Measurements from ENCODE around the gene GPR162.

GPR162 gene, protein sequence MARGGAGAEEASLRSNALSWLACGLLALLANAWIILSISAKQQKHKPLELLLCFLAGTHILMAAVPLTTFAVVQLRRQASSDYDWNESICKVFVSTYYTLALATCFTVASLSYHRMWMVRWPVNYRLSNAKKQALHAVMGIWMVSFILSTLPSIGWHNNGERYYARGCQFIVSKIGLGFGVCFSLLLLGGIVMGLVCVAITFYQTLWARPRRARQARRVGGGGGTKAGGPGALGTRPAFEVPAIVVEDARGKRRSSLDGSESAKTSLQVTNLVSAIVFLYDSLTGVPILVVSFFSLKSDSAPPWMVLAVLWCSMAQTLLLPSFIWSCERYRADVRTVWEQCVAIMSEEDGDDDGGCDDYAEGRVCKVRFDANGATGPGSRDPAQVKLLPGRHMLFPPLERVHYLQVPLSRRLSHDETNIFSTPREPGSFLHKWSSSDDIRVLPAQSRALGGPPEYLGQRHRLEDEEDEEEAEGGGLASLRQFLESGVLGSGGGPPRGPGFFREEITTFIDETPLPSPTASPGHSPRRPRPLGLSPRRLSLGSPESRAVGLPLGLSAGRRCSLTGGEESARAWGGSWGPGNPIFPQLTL

DNA sequence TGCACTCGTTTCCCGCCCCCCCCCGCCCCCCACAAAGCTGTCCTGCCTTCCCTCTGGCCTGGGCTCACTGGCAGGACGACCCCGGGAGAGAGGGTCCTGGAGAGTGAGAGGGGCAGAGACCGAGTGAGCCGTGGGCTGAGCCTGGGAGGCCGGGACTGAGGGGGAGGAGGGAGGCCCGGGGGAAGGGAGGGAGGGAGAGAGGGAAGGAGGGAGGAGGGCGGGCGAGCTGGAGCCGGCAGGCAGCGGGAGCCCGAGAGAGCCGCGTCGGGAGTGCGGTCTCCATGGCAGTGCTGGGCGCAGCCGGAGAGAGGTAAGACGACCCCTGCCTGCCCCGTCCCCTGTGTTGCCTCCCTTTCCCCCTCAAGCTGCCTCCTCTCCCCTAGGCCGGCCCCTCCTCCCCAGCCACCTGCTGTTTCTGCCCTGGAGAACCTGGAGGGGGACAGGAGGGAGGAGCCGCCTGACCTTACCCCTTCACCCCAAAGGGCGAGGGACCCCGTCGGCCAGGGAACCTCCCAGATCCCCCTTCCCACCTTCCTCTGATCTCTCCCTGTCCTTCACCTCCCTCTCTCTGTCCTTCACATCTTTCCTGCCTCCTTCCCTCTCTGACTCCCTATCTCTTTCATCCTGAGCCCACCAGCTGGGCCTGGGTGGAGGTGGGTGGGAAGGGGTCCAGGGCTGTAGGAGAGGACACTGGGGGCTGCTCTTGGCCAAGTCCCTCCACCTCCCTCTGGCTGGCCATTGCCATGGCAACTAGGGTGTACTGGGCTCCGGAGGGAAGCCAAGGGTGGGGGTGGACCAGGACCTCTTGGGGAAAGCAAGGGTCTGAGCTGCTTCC is at the start of gene GPR162:
GPR162 (plus strand) TSS at position 231 of the 835 bp plus-strand sequence. CDS start 2,078 bp downstream, outside the sequence.
- no peak for DNase-seq (ENCODE audit: low spot score)

DNA sequence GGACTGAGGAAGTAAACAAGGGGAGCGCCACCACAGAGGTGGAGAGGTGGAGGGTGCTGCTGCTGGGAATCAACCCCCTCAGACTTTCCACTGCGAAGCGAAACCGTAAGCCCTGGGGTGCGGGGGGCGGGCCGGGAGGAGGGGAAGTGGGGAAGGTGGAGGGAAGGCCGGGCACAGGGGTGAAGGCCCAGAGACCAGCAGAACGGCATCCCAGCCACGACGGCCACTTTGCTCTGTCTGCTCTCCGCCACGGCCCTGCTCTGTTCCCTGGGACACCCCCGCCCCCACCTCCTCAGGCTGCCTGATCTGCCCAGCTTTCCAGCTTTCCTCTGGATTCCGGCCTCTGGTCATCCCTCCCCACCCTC is 49.3 kb upstream of the GPR162 start, which contains the start of gene LAG3:
LAG3 (plus strand) TSS at position 190 of the 365 bp plus-strand sequence. CDS start 333 bp downstream, outside the sequence.
- no peak for DNase-seq (ENCODE audit: low spot score)

DNA sequence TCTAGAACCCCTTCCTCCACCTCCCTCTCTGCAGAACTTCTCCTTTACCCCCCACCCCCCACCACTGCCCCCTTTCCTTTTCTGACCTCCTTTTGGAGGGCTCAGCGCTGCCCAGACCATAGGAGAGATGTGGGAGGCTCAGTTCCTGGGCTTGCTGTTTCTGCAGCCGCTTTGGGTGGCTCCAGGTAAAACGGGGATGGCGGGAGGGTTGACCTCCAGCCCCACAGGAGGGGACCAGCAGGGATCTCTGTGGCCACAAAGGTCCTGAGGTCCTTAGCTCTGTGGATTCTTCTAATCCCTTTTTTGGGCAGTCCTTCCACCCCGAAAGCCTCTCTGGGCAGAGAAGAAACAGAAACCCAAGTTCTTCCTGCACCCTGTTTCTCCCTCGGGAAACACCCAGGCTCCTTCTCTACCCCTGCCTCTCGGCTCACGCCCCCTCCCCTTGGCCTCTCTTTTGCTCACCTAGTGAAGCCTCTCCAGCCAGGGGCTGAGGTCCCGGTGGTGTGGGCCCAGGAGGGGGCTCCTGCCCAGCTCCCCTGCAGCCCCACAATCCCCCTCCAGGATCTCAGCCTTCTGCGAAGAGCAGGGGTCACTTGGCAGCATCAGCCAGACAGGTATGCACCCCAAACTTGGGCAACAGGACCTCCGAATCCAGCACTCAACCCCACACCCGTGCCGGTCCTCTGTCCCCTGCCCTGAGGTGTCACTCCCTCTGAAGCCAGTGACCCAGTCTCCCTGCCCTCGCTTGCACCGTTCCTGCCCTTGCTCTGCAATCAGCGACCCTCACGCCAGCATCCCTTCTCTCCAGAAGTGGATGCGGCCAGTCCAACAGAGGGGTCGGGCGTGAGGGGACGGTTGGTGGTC is 48.7 kb upstream of the GPR162 start:
- DNase-seq (ENCODE audit: low spot score): no peak

DNA sequence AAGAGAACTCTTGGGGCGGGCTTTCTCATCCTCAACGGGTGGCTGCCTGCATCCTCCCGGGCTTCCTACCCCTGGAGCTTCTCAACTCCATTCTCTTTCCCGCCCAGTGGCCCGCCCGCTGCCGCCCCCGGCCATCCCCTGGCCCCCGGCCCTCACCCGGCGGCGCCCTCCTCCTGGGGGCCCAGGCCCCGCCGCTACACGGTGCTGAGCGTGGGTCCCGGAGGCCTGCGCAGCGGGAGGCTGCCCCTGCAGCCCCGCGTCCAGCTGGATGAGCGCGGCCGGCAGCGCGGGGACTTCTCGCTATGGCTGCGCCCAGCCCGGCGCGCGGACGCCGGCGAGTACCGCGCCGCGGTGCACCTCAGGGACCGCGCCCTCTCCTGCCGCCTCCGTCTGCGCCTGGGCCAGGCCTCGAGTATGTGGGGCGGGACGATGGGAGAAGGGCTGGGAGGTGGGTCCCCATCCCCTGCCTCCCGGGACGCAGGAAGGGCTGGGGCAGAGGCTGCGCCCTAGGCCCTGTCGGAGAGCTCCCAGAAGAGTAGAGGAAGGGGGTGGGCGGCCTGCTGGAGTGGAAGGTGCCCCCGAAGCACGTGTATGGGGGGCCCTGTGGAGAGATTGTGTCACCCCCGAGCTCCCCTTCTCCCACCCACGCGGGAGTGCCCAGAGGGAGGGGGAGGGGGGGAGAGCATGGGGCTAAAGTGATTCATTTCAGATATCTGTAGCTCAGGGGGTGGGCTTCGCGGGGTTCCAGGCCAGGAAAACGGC is 47.9 kb upstream of the GPR162 start:
- no peak for DNase-seq (ENCODE audit: low spot score)

DNA sequence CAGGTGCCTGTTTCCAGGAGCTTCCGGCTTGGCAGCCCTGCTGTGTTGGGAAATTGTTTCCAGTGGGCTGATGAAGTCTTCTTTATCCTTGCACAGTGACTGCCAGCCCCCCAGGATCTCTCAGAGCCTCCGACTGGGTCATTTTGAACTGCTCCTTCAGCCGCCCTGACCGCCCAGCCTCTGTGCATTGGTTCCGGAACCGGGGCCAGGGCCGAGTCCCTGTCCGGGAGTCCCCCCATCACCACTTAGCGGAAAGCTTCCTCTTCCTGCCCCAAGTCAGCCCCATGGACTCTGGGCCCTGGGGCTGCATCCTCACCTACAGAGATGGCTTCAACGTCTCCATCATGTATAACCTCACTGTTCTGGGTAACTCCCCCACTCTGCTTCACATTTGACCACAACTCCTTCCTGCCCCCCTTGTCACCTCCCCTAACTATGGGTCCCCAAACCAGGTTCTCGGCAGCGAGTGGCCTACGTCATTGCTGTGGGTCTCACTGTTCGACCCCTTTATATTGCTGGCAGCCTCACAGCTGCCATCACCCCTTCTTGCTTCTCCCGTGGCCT is 47.0 kb upstream of the GPR162 start:
- no peak for DNase-seq (ENCODE audit: low spot score)

DNA sequence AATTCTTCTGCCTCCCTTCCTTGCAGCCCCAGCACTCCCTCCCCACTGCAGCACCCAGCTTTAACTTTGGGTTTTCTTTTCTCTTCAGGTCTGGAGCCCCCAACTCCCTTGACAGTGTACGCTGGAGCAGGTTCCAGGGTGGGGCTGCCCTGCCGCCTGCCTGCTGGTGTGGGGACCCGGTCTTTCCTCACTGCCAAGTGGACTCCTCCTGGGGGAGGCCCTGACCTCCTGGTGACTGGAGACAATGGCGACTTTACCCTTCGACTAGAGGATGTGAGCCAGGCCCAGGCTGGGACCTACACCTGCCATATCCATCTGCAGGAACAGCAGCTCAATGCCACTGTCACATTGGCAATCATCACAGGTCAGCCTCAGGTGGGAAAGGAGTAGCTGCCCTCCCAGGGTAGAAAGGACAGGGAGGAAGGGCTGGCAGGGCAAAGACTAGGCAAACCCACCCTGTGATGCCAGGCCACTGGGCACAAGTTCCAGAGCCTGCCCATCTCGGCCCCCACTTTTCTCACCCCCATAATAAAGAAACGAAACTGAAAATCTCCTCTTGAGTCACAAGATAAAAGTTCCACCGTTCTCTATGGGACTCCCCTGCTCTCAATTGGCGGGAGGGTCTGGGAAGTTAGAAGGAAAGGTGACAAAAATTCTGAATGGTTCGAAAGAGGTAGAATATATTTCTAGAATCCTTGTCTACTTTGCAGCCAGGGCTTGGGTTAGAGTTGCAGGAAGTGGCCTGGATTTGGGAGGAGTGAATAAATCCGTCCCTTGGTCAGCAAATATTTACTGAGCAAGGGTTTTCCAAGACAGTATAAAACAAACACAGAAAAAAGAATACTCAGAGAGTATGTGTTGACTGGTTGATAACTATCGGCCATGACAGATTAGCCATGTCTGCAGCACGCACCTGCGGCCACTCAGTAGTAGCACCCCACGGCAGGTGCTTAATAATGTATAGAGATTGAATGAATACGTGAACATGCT is 46.1 kb upstream of the GPR162 start:
- no peak for DNase-seq (ENCODE audit: low spot score)

DNA sequence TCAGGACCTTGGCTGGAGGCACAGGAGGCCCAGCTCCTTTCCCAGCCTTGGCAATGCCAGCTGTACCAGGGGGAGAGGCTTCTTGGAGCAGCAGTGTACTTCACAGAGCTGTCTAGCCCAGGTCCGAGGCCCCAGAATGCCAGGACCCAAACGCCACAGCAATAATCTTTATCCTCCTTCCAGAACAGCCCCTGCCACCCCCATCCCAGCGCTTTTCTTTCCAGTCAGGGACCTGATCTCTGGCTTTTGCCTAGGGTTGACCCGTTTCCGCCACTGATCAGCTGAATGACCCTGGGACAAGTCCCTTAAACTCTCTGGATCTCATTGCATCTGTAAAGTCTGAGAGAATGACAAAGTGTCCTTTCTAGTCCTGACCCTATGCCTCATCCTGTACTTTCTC is 44.2 kb upstream of the GPR162 start:
- no peak for DNase-seq (ENCODE audit: low spot score)

DNA sequence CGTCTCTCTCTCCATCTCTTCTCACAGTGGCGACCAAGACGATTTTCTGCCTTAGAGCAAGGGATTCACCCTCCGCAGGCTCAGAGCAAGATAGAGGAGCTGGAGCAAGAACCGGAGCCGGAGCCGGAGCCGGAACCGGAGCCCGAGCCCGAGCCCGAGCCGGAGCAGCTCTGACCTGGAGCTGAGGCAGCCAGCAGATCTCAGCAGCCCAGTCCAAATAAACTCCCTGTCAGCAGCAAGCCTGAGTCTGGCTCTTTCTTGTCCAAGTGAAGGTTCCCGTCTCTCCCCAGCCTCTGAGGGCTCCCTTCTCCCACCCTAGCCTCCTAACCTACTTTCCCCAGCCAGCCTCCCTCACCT is 43.4 kb upstream of the GPR162 start:
- DNase-seq (ENCODE audit: low spot score): no peak

DNA sequence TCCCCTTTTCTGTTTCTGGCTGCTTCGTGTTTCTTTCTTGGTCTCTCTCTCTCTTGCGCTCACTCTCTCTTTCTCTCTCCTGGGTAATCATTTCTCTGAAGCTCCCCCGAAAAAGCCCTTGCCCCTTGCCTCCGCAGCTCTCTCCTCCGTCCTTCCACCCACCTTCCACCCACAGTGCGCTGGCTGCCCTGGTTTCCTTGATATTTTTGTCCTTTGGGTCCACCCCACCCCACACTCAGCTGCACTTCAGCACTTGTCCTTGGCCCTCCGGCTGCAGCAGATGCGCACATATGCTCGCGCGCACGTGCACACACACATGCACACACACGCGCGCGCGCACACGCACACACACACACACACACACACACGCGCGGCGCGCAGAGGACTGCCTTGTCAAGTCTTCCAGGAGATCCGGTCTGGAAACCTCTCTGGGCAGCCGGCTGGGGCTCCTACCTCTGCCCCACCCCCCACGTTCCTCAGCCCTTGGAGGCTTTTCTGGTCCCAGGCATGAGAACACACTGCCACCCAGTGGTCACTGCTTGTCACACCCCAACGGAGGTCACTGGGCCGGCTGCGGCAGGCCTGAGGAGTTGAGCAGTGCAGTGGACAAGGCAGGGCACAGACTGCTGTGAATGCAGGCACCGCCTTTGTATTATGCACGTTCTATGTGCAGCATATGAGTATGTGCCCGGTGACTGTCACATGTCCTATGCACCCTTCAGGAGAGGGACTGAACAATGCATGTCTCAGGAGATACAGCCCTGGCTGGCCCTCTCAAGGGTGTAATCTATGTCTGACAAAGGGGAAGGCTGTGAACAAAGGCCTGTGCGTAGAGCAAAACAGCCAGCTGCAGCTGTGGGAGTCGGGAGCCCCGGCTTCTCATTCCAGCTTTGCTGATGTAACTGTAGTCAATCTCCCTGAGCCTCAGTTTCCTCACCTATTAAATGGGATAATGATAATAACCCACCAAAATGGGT is 42.8 kb upstream of the GPR162 start:
- peak; percentile 91 for DNase-seq (ENCODE audit: low spot score)

DNA sequence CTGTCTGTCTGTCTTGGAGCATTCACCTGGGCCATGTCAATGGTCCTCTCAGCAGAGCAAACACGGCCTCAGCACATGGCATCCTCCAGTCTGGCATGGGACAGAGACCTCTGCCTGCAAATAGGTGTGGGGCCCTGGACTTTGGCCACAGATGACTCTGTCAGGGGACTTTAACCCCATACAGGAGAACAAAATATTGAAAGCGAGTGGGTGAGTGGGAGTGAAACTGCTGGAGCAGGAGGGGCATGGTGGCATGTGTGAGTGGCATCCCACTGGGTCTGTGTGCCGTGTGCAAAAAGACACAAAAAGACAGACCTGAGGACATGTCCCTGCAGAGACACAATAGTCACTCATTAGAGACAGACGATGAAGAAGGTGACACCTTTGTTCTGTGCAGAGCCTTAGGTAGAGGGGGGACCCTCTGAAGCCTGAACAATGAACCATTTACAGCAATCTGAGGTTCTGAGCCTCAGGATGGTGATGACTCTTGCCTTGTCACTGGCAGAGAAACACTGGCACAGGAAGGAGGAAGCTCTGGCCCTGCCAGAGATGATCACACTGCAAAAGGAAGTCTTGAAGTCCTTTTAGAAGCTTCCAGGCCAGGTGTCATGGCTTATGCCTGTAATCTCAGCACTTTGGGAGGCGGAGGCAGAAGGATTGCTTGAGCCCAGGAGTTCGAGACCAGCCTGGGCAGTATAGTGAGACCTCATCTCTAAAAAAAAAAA is 41.8 kb upstream of the GPR162 start:
- DNase-seq (ENCODE audit: low spot score): no peak

DNA sequence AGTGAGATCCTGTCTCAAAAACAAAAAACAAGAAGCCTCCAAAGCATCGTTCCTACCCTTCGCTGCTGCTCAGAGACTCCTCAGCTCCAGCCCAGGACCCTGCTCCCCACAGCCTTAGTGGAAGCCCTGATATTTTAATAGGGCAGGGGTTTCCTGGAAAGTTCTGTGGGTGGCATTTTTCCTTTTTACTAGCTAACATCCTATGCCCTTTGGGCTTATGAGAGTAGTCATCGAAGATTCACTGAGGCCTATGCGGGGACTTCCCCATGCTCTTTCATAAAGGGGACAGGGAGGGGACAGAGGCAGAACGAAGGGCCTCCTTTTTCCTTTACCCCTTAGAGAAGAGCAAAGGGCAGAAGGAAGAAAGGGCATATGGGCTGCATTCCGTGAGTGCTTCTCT is 41.0 kb upstream of the GPR162 start:
- DNase-seq (ENCODE audit: low spot score): no peak

DNA sequence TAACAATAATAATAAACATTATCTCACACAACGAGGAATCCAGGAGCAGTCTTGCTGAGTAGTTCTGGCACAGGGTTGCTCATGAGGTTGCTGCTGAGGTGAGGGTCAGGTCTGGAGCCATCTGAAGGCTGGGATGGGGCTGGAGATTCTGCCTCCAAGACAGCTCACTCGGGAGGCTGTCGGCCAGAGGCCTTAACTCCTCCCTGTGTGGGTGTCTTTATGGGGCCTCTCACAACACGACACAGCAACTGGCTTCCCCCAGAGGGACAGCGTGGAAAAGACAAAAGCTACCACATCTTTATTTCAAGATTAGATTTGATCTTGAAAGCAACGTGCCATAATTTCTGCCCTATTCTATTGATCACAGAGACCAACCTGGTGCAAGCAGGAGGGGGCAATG is 39.5 kb upstream of the GPR162 start:
- no peak for DNase-seq (ENCODE audit: low spot score)

DNA sequence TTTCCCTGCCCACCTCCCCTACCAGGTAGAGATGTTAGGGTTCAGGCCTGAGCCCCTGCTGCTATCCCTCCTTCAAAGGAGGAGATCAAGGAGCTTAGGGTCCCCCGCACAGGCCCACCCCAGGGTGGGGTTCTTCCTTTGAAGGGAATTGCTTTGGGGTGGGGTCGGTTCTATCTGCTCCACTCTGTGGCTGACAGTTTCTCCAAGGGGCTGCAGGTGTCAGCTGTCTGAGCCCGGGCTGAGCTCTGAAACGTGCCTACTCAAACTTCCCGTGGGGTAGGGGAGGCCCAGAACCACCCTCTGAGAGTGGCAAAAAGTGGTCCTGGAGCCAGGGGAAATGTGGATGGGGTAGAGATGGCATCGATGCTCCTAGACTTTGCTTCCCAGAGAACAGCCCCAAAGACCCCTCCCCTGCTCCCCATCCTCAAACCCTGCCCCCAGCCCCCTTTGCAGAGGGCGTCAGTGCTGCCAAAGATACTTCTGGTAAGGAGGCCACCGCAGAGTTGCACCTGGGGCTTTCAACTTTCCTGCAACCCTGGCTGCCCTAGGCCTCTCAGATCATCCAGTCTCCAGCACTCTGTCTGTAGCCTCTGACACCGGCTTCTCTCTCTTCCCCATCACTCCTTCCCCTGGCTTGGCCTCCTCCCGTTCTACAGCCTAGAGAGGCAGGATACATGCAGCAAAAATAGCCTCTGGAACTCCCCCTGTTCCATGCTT is 38.6 kb upstream of the GPR162 start:
- no peak for DNase-seq (ENCODE audit: low spot score)

DNA sequence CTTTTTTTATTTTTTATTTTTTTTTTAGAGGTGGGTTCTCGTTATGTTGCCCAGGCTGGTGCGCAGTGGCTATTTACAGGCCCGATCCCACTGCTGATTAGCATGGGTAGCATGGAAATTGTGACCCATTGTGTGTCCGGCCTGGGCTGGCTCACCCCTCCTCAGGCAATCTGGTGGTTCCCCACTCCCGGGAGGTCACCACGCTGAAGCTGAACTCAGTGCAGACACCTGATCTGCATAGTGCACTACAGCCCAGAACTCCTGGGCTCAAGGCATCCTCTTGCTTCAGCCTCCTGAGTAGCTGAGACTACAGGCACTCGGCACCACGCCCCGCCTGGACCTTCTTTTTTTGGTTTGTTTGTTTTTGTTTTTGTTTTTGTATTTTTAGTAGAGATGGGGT is 37.8 kb upstream of the GPR162 start:
- DNase-seq (ENCODE audit: low spot score): no peak

DNA sequence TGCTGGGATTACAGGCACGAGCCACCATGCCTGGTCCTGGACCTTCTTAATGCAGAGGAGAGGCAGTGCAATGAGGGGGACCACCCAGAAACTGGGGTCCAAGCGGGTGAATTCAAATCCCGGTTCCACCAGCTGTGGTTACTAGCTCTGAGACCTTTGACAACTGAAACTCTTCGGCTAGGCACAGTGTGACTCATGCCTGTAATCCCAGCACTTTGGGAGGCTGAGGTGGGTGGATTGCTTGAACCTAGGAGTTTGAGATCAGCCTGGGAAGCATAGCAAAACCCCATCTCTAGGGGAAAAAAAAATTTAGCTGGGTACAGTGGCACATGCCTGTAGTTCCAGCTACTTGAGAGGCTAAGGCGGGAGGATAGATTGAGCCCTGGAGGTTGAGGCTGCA is 37.3 kb upstream of the GPR162 start:
- no peak for DNase-seq (ENCODE audit: low spot score)

DNA sequence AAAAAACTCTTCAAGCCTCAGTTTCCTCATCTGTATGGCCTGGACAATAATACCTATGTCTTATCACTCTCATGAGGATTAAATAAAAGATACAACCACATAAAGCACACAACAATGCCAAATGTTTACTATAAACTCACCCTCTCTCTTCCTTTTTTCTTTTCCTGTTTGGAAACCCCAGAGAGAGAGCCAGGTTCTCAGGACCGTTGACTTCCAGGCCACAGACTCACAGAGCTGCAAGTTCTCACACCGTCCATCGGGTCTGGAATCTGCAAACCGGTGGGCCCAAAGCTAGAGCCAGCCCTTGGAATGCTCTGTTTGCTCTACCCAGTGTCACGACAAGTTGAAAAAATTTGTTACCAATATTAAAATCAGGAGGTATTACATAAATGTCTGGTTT is 36.9 kb upstream of the GPR162 start:
- DNase-seq (ENCODE audit: low spot score): no peak

Data from globus pallidus (tissue), 1 donor.